CD4-positive, alpha-beta T cell treated with Interferon alpha-2 for 1 hour (primary cell): ENCODE measurements around the gene FN1.

Experiments used
- DNase-seq, 2 donors: peaks; one replicate each; pipeline ENCODE4 v3.0.0-alpha.2; 2020 to 2022

The FN1 gene

GRCh38 chr2:215405722-215406581 is 29.9 kb downstream of the FN1 start:
- DNase-seq: no peak

DNA sequence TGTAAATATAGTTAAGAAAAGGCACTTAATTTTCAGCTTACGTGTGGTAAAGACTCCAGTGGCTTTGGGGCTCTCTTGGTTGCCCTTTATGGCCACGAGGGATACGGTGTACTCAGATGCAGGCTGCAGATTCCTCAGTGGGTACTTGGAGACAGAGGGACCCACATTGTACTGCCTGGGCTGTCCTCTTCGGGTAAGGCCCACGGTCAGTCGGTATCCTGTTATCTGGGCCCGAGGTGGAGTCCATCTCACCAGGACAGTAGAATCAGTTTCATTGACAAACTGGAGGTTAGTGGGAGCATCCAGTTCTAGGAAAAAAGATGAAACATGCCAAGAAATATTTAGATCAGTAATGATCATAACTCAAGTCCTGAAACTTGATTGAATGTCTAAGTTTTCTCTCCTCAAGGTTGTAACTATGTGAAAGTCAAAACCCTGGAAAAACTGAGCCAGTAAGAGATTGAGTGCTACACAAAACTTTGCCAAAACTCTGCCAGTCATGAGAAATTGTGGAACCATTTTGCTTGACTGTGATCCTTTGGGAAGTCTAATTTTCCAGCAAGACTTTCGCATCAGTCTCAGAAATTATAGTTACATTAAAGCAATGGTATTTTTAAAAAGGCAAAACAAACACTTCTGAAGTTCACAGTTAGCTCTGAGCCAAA is 31.4 kb downstream of the FN1 start:
- no peak for DNase-seq

DNA sequence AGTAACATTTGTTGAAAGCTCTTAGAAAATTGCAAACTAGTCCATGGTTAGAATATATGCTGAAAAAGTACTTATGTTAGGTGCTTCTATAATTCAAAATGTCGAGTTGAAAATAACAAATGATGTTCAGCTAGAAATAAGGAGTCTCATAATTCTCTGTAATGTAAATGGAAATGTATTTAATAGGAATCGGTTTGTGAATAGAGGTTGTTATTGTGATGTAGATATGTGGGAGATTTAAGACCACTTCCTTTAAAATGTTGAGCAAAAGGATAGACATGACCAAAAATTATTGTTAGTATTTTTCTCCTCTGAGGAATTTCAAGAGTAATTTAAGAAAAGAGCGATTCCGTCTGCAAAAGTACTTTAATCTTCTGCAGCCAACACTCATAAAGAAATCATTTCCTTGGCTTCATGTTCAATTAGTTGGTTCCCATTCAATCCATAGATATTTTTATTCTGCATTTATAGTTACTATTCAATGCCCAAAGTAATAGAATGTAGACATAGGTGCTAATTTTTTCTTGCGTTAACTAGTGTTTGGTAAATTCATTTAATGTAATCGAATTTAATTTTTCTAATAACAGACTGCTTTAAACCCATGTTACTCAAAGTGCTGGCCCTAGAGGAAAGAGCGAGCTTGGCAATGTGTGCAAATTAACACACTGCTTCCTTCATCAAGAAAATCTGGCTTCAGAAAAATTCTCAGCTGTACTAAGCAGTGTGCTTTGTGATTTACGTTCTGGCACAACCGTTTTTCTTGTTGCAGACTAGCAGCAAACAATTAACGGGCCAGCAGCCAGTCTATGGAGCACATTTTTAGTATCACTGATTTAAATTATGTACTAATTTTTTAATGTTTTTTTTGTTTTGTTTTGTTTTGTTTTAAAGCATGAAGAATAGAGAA is 32.2 kb downstream of the FN1 start:
- no peak for DNase-seq

- DNase-seq: no peak
Observed at GRCh38 chr2:215401896-215402379, 33.9 kb downstream of the FN1 start.

- DNase-seq: no peak
Observed at GRCh38 chr2:215399067-215399716, 36.7 kb downstream of the FN1 start.

GRCh38 chr2:215397632-215398341 is 38.1 kb downstream of the FN1 start:
- DNase-seq: no peak

- no peak for DNase-seq
Observed at GRCh38 chr2:215396595-215397313, 39.1 kb downstream of the FN1 start.

- DNase-seq: no peak
Observed at GRCh38 chr2:215395687-215396460, 40.0 kb downstream of the FN1 start.

DNA sequence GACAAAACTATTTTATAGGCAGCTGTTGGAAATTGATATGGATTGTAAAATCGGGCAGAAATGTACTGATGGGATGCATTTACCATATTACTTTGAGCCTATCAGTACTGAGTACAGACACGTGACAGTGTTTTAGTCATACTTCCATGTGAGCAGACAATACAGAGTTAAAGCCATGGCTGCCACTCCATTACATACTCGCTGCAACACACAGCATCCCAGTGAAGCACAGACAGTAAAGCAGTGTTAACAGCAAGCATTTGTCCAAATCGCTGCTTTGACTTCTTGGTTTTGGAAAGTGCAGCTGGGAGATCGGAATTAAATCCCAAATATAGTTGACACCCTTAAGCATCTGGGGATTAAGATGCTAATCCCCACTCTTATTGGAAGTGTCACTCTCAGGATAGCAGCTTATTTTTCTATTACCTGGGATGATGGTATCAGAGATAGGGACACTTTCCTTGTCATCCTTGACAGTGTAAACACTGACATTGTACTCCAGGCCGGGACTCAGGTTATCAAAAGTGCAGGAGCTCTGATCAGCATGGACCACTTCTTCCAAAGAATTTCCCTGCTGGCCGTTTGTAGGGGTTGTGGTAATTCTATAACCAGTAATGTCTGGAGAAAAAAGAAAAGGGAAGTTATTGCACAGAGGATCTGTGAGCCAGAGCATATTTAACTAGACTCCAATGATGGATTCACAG is 41.6 kb downstream of the FN1 start:
- no peak for DNase-seq

GRCh38 chr2:215392687-215393270 is 43.1 kb downstream of the FN1 start:
- DNase-seq: no peak

DNA sequence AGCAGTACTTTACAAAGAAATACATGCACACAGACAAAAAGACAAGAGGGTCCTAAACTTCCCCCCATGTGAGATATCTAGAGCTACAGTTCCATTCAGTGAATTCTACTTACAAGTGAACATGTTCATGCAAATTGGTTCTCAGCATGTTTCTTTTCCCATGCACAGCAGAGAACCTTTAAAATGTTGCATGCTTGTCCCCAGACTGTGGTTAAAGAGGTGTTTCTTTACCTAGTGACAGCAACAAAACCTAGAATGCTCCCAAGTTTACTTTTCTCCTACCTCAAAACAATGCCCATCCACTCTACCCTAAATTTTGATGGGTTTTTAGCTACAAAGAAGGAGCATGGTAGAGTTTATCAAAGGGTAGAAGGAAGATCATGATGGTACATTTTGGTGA is 43.7 kb downstream of the FN1 start:
- DNase-seq: no peak

- no peak for DNase-seq
Observed at GRCh38 chr2:215391531-215391930, 44.3 kb downstream of the FN1 start.

GRCh38 chr2:215390550-215390913 is 45.3 kb downstream of the FN1 start:
- DNase-seq: no peak

DNA sequence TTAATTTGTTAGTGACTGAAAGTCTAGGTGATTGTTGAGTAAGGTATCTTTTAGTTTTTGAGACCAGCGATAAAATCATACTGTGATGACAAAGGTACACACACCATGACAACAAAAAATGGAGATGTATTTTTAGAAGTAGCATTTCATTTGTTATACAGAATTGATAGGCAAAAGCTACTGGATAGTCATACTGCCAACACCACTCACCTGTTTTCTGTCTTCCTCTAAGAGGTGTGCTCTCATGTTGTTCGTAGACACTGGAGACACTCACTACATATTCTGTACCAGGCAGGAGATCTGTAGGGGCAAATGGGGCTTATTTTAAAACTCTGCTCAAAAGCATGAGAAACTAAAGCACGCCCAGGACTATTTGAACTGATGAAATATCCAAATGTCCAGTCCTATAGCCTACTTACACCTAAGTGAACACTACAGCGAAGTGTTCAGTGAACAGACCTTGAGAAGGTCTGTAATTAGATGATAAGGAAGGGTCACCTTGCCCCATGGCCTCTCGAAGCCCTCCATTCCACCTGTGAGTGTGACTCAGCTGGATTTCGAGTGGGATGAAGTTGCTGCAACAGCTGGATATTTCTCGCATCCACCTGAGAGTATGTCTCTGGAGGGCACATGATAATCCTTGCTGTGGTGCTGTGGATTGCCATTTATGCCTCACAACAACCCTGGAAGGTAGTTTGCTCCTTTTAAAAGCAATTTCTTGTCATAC is 47.7 kb downstream of the FN1 start:
- no peak for DNase-seq

GRCh38 chr2:215386566-215386965 is 49.3 kb downstream of the FN1 start:
- DNase-seq: no peak

GRCh38 chr2:215384710-215385109 is 51.2 kb downstream of the FN1 start:
- no peak for DNase-seq

DNA sequence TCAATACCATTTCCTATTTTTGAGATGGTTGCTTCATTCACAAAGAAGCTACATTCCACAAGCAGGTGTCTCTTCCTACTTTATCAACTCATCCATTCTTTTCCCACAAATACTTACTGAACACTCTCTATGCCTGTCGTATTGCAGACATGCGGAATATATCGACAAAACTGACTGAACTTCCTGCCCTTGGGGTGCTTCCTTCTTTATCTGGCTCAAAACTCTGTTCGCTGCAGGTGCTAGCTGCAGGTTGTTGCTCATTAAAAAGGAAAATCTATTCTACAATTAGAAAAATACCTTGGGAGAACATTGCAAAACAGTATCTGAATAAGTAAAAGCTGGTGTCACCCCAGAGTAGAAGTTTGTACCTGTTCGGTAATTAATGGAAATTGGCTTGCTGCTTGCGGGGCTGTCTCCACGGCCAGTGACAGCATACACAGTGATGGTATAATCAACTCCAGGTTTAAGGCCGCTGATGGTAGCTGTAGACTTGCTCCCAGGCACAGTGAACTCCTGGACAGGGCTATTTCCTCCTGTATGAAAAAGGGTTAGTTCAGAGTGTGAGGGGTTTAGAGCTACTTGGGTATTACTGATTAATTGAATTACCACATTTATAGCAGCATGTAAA is 52.1 kb downstream of the FN1 start:
- DNase-seq: no peak

DNA sequence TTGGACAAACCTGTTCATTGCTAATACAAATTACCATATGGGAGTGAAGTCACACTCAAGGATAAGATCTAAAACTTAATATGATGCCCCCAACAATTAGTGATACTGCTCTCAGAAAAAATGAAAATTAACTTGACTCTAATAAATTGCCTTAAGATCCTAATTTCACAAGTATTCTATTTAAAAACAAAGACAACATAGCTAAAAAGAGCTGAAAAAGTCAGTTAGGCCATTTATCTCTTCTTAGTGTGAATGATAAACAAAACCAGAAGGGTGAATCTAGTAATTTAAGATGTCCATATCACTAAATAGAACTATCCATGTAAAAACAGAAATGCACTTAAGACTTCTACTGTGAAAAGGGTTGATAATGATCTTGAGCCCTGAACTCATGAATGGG is 53.4 kb downstream of the FN1 start:
- no peak for DNase-seq
